Caco-2 (cell line): ENCODE results near the gene TMEM17. TPM values are rescaled to one million over a fixed set of nuclear protein-coding genes. Genes with fewer than 3 reads are reported as not detected.
"Not testable (repeated sequence)": the region's sequence is repeated elsewhere in the genome, so short reads cannot be mapped to it uniquely, and the experiment has no call there.

Source experiments
- BruUV-seq: library from RNA; stranded (reverse); fragments of 400-500 nt; replicated peaks from 2 replicates; lab custom pipeline; 2021; lab: Mats Ljungman, UMichigan
- CTCF ChIA-PET: fragments of 300-600 bp; sonication (Branson Sonifier 250); formaldehyde crosslinking; loops from one replicate; lab custom pipeline; 2022; ENCODE audit warnings: antibody characterized with exemption; lab: Charles Lee
- POLR2A ChIA-PET: fragments of 300-600 bp; sonication (Branson Sonifier 250); formaldehyde crosslinking; loops from one replicate; lab custom pipeline; 2022; ENCODE audit warnings: antibody characterized with exemption; lab: Charles Lee
- DNase-seq, 2 experiments: peaks; one replicate each; pipeline versions ENCODE4 v3.0.0 to v3.0.0-alpha.2; 2020 to 2022
- H3K27me3 ChIP-seq: replicated peaks from 2 replicates; pipeline ENCODE4 v1.6.0; 2011; ENCODE audit warnings: low read length; ENCODE audit not compliant: control insufficient read depth, insufficient read depth
- H3K36me3 ChIP-seq: 2 replicates; pipeline ENCODE4 v1.5.1; 2011; ENCODE audit warnings: low read length; ENCODE audit not compliant: control insufficient read depth, insufficient read depth
- H3K4me1 ChIP-seq: fragments of 250-450 bp; sonication (Bioruptor Pico); 2 replicates; pipeline ENCODE4 v1.5.1; 2020; ENCODE audit warnings: mild to moderate bottlenecking
- H3K4me3 ChIP-seq: 2 replicates; pipeline ENCODE4 v1.5.1; 2011; ENCODE audit warnings: low read depth, mild to moderate bottlenecking, control low read depth, low read length
- H3K9me3 ChIP-seq: fragments of 250-450 bp; sonication (Bioruptor Pico); 2 replicates; pipeline ENCODE4 v1.5.1; 2020; ENCODE audit warnings: mild to moderate bottlenecking, moderate library complexity
- H3K27ac Mint-ChIP-seq: one replicate; pipeline ENCODE4 v1.8.0; 2022; ENCODE audit warnings: mixed read lengths; ENCODE audit not compliant: unreplicated experiment
- H3K27me3 Mint-ChIP-seq: one replicate; pipeline ENCODE4 v1.8.0; 2022; ENCODE audit warnings: mixed read lengths; ENCODE audit not compliant: insufficient read depth, unreplicated experiment
- H3K36me3 Mint-ChIP-seq: one replicate; pipeline ENCODE4 v1.8.0; 2022; ENCODE audit warnings: mild to moderate bottlenecking, mixed read lengths; ENCODE audit not compliant: insufficient read depth, unreplicated experiment
- H3K4me1 Mint-ChIP-seq: one replicate; pipeline ENCODE4 v1.8.0; 2022; ENCODE audit warnings: low read depth, mixed read lengths; ENCODE audit not compliant: unreplicated experiment
- H3K4me3 Mint-ChIP-seq: one replicate; pipeline ENCODE4 v1.8.0; 2022; ENCODE audit warnings: mild to moderate bottlenecking, moderate library complexity, mixed read lengths; ENCODE audit not compliant: unreplicated experiment
- H3K9me3 Mint-ChIP-seq: one replicate; pipeline ENCODE4 v1.8.0; 2022; ENCODE audit warnings: mixed read lengths; ENCODE audit not compliant: unreplicated experiment
- intact Hi-C: fragments of 100-400 bp; cut with micrococcal nuclease; formaldehyde crosslinking; loops from one replicate; pipeline ENCODE4 v1.10.0; 2022; ENCODE audit not compliant: unreplicated experiment
- total RNA-seq: library from RNA; stranded (reverse); gene quantifications from 2 replicates; pipeline ENCODE4 v1.2.3, GENCODE V29; 2022
- TF ChIP-seq, protein P1 (sequence below), 2 experiments: fragments of 200-600 bp in 1 of 2; IDR thresholded peaks; 1 replicate in 1 of 2; 2 replicates in 1 of 2; pipeline versions ENCODE4 v1.5.1 to v1.8.0; 2011 to 2022; ENCODE audit warnings: antibody characterized with exemption in 1 of 2, control low read depth in 1 of 2, inconsistent platforms in 1 of 2, low read depth in 1 of 2, low read length in 1 of 2, mild to moderate bottlenecking in 1 of 2, moderate library complexity in 1 of 2; ENCODE audit not compliant: insufficient read depth in 1 of 2, severe bottlenecking in 1 of 2, unreplicated experiment in 1 of 2

TMEM17 gene
- total RNA-seq, 1 experiment from 2014 or later: 3.3 TPM

DNA sequence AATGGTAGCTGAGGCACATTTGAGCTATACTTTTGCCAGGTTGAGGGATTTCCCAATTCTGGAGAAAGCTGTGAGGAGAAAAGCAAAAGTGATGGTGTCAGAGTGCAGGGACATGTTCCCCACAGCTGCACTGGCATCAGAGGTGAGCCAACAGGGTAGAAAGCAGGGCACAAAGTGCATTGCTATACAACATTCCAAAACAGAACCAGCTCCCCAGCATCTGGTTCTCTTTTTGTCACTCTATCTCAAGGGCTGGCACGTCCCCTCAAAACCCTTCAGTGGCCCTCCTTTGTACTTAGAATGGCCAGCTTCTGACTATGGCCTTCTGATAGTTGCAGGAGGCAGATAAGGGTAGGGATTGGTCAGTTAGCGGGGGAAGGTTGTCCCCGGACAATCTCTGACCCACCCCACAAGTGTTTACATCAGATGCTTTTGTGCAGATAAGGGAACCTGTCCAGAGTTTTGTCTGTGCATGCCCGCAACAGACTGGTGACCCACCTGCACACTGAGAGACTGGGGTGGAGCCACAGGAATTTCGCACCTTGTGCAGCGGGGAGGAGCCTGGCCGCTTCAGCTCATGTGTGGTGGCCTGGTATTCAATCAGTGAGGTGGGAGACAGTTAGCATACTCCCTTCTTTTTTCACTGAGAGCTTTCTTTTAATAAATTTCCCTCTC is 31.0 kb upstream of the TMEM17 start:
- DNase-seq: peak; percentile 83 to 93
- no TSS peak for BruUV-seq

DNA sequence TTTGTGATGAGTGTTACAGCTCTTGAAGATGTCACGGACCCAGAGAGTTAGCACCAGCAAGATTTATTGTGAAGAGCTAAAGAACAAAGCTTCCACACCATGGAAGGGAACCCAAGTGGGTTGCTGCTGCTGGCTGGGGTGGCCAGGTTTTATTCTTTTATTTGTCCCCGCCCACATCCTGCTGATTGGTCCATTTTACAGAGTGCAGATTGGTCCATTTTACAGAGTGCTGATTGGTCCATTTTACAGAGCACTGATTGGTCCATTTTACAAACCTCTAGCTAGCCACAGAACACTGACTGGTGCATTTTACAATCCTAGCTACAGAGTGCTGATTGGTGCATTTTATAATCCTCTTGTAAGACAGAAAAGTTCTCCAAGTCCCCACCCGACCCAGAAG is 29.5 kb upstream of the TMEM17 start:
- H3K4me3 ChIP-seq, CTCF ChIA-PET, BruUV-seq: not testable (repeated sequence)

More for the DNA sequence above, 31.0 kb upstream of the TMEM17 start:
- Mint-ChIP-seq H3K27me3 (no peaks in the 10 kb centered on the region), H3K27ac (peak overlapping the region; percentile 34), H3K4me1 (peaks cover 56% of the 10 kb centered on the region), H3K9me3 (peaks cover 53% of the 10 kb centered on the region), H3K4me3 (no peak overlapping the region), H3K36me3 (peaks cover 14% of the 10 kb centered on the region)
- Histone ChIP-seq H3K4me1 (peaks cover 60% of the 10 kb centered on the region), H3K4me3 (no peak overlapping the region), H3K36me3 (peaks cover 2% of the 10 kb centered on the region; the same call in 1 of the 2 replicates), H3K9me3 (peaks cover 17% of the 10 kb centered on the region), H3K27me3 (no peaks in the 10 kb centered on the region)
- ChIA-PET CTCF (interaction anchor here (0.6 to 0.9 kb wide), 2 partner anchors 80 to 239 kb away, joined by 3 to 4 read pairs; no protein-coding TSS in a partner anchor), POLR2A (no interaction called here)
- TF ChIP-seq, protein P1, sequence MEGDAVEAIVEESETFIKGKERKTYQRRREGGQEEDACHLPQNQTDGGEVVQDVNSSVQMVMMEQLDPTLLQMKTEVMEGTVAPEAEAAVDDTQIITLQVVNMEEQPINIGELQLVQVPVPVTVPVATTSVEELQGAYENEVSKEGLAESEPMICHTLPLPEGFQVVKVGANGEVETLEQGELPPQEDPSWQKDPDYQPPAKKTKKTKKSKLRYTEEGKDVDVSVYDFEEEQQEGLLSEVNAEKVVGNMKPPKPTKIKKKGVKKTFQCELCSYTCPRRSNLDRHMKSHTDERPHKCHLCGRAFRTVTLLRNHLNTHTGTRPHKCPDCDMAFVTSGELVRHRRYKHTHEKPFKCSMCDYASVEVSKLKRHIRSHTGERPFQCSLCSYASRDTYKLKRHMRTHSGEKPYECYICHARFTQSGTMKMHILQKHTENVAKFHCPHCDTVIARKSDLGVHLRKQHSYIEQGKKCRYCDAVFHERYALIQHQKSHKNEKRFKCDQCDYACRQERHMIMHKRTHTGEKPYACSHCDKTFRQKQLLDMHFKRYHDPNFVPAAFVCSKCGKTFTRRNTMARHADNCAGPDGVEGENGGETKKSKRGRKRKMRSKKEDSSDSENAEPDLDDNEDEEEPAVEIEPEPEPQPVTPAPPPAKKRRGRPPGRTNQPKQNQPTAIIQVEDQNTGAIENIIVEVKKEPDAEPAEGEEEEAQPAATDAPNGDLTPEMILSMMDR (IDR thresholded peaks at IDR 0.05; ENCODE audit: insufficient read depth in 1 of 2, low read depth in 1 of 2, low read length in 1 of 2, severe bottlenecking in 1 of 2, unreplicated experiment in 1 of 2): no peak
- intact Hi-C loops: loop anchor here (1.0 kb wide), 1 partner anchor 205 kb away; no protein-coding TSS in a partner anchor

DNA sequence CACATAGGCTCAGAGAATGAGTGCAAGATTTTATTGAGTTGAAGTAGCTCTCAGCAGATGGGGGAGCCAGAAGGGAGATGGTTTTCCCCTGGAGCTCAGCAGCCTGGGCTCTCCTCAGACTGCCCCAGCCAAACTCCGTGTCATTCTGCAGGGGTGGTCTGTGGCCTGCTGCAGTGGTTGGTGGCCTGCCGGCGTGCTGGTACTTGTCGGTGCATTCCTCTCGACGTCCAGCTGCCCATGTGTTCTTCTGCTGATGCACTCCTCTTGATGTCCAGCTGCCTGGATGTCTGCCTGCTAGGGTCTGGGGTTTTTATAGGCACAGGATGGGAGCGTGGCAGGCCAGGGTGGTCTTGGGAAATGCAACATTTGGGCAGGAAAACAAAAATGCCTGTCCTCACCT is 25.6 kb upstream of the TMEM17 start:
- no peak for DNase-seq
- no peaks in the 10 kb centered on the region for H3K27me3 ChIP-seq
- CTCF ChIA-PET: interaction anchor here (0.7 kb wide), 1 partner anchor 26 kb away, joined by 3 read pairs; the partner anchor contains the start of gene TMEM17
- H3K4me1 ChIP-seq: peaks cover 13% of the 10 kb centered on the region
- H3K36me3 ChIP-seq: peaks cover 2% of the 10 kb centered on the region; the same call in 1 of the 2 replicates
- H3K4me3 ChIP-seq: no peak overlapping the region
- POLR2A ChIA-PET: no interaction called here
- peaks cover 17% of the 10 kb centered on the region for H3K9me3 ChIP-seq
- Mint-ChIP-seq H3K36me3 (peaks cover 14% of the 10 kb centered on the region), H3K27ac (no peak overlapping the region), H3K27me3 (no peaks in the 10 kb centered on the region), H3K4me3 (no peak overlapping the region), H3K9me3 (peaks cover 53% of the 10 kb centered on the region), H3K4me1 (peaks cover 17% of the 10 kb centered on the region)
- TF ChIP-seq, protein P1 (IDR thresholded peaks at IDR 0.05; ENCODE audit: insufficient read depth in 1 of 2, low read depth in 1 of 2, low read length in 1 of 2, severe bottlenecking in 1 of 2, unreplicated experiment in 1 of 2): no peak
- no TSS peak for BruUV-seq
- intact Hi-C loops: no loop called here

More for the DNA sequence above, 29.5 kb upstream of the TMEM17 start:
- H3K9me3 Mint-ChIP-seq: peaks cover 57% of the 10 kb centered on the region
- peaks cover 42% of the 10 kb centered on the region for H3K4me1 Mint-ChIP-seq
- H3K27me3 Mint-ChIP-seq, DNase-seq, H3K4me3 Mint-ChIP-seq, POLR2A ChIA-PET, H3K27ac Mint-ChIP-seq, H3K27me3 ChIP-seq, intact Hi-C loops, H3K36me3 ChIP-seq: not testable (repeated sequence)
- Histone ChIP-seq H3K9me3 (peaks cover 17% of the 10 kb centered on the region), H3K4me1 (peaks cover 46% of the 10 kb centered on the region)
- peaks cover 14% of the 10 kb centered on the region for H3K36me3 Mint-ChIP-seq
